Fibroblast of skin of abdomen (primary cell): Measurements from ENCODE around the gene GDF15. TPM values are rescaled to one million over a fixed set of nuclear protein-coding genes. Genes with fewer than 3 reads are reported as not detected.
"Not testable (repeated sequence)": the region's sequence is repeated elsewhere in the genome, so short reads cannot be mapped to it uniquely, and the experiment has no call there.

Experiments used
- DNase-seq: peaks from one replicate; pipeline ENCODE4 v3.0.0-alpha.2; 2013
- polyA plus RNA-seq, 2 experiments: library from polyadenylated mRNA; unstranded; fragments of 120-200 nt; gene quantifications; one replicate each; pipeline ENCODE4 v1.2.1, GENCODE V29; 2013; ENCODE audit not compliant: insufficient read length in 2 of 2

The GDF15 gene
- polyA plus RNA-seq (2013, experiment 1 of 2; ENCODE audit: insufficient read length): 18.6 TPM
- polyA plus RNA-seq (2013, experiment 2 of 2; ENCODE audit: insufficient read length): 20.7 TPM

- DNase-seq: peak; percentile 75
Measured at GRCh38 chr19:18385675-18386542, at the start of gene GDF15. TSS of gene GDF15 (plus strand) at chr19:18386158. CDS start at chr19:18386190, 32 bp downstream.

DNA sequence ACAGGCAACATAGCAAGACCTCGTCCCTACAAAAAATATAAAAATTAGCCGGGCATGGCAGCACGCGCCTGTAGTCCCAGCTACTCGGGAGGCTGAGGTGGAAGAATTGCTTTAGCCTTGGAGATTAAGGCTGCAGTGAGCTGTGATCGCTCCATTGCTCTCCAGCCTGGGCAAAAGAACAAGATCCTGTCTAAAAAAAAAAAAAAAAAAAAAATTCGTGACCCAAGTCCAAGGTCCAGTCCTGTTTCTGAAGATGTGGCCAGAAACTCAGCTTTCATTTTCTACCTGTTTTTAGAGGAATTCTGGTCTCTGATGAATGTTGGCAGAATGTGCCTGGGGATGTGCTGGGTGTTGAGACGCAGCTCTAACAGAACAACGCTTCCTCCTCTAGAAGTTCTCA lies 47.4 kb upstream of the GDF15 start:
- DNase-seq: no peak

DNA sequence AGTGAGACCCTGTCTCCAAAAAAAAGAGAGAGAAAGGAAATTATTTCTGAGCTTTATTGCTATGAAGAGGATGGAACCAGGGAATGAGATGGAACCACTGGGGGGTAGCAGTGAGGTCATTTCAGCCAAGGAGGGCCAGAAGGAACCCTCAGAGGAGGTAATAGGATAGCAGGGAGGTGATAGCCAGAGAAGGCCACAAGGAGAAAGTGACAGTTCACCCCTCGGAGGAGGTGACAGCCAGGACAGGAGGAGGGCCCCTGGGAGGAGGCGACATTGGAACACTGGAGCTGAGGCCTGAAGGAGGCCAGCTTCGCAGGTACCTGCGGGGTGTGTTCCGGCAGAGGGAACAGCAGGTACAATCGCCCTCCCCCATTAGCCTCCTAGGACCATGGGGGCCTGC lies 46.2 kb upstream of the GDF15 start:
- peak; percentile 18 for DNase-seq

GRCh38 chr19:18340190-18340989 lies 45.6 kb upstream of the GDF15 start, which contains the start of gene PGPEP1:
TSS of gene PGPEP1 (plus strand) at chr19:18340598. CDS start at chr19:18340682, 84 bp downstream.
- peak; percentile 61 for DNase-seq

- DNase-seq: peak; percentile 17
Measured at GRCh38 chr19:18340990-18341868, 44.7 kb upstream of the GDF15 start.

DNA sequence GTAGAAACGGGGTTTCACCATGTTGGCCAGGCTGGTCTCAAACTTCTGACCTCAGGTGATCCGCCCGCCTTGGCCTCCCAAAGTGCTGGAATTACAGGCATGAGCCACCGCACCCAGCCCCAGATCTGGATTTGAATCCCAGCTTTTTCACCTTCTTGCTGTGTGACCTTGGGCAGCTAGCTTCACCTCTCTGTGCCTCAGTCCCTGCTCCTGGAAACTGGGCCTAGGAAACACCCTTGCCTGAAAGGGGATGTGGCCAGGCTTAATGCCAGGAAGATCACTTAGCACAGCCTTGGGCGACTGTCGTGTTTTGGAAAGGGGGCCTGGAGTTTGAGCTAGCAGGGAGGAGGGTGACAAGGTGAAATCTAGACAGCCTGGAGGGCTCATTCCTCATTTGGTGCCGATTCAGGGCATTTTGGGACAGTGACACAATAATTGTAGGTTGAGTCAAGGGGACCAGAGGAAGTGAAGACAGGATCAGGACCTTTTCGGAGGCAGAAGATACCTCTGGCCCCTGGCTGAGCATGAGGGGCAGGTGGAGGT lies 43.8 kb upstream of the GDF15 start:
- DNase-seq: no peak

- no peak for DNase-seq
Measured at GRCh38 chr19:18344582-18344950, 41.4 kb upstream of the GDF15 start.

- no peak for DNase-seq
Measured at GRCh38 chr19:18345296-18345695, 40.7 kb upstream of the GDF15 start.

DNA sequence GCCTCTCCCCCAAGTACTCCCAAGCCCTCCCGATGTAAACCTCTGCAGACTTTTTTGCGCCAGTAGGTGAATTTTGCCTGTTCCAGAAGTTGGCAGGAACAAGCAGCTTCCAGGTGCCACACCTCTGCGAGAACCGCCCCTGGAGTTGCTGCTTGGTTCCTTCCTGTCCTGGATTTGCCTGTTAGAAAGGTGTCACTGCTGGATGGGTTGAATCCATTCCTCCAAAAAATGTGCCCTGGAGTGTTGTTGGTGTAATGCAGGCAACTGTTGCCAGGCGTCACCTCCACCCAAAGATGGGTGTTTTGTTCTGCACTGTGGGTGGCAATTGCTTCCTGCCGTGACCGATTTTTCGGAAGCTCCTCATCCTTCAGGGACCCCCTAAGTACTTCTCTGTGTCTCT lies 39.9 kb upstream of the GDF15 start:
- DNase-seq: no peak

DNA sequence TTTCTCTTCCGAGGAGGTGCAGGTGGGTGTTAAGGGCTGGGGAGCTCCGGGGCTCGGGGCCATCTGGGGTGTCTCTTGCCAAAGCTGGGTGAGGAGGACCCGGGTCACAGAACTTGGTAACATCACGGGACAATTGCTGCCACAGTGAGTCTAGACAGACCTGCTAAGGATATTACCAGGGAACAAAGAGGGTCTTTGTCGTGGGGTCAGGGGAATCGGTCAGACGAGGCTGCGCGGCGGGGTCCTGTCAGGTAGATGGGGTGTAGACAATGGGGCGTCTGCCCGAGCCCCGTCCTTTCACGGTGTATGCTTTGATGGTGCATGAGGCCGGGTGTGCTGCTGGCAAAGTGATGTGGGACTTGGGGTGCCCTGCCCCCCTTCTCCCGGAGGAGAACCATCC lies 37.8 kb upstream of the GDF15 start:
- no peak for DNase-seq

GRCh38 chr19:18348818-18349339 lies 37.1 kb upstream of the GDF15 start:
- not testable (repeated sequence) for DNase-seq

DNA sequence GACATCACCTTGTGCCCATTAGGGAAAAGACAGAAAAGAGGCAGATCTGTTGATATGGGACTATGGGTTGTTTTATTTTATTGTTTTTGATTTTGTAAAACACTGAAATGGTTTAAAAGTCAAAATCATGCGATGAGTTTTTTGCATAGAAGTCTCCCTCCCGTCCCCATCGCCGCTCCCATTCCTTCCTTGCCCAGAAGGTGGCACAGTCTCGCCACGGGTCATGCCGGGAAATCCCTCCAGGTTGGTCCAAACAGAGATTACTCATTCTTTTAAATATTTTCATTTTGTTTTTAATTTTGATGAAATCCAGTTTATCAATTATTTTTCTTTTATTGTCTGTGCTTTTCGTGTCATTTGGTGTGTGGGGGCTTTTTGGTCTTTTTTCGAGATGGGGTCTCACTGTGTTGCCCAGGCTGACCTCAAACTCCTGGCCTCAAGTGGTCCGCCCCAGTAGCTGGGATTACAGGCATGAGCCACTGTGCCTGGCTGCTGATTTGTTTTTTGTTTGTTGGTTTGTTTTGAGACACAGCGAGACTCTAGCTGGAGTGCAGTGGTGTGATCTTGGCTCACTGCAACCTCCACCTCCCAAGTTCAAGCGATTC lies 36.3 kb upstream of the GDF15 start:
- DNase-seq: peak; percentile 54

GRCh38 chr19:18350490-18350889 lies 35.5 kb upstream of the GDF15 start:
- DNase-seq: no peak

- DNase-seq: no peak
Measured at GRCh38 chr19:18351544-18351943, 34.4 kb upstream of the GDF15 start.

DNA sequence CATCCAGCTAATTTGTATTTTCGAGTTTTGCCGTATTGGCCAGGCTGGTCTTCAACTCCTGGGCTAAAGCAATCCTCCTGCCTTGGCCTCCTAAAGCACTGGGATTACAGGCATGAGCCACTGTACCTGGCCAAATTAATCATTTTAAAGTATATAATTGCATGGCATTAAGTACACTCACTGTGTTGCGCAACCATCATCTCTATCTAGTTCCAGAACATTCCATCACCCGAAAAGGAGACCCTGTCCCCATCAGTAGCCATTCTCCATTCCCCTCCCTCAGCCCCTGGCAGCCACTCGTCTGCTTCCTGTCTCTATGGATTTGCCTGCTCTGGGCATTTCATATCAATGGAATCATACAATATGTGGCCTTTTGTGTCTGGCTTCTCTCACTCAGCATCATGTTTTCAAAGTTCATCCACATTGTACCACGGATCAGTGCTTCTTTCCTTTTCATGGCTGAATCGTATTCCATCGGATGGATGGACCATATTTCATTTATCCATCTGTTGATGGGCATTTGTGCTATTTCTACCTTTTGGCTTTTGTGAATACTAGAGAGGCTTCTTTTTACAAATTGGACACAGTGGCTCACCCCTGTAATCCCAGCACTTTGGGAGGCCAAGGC lies 32.5 kb upstream of the GDF15 start:
- no peak for DNase-seq

DNA sequence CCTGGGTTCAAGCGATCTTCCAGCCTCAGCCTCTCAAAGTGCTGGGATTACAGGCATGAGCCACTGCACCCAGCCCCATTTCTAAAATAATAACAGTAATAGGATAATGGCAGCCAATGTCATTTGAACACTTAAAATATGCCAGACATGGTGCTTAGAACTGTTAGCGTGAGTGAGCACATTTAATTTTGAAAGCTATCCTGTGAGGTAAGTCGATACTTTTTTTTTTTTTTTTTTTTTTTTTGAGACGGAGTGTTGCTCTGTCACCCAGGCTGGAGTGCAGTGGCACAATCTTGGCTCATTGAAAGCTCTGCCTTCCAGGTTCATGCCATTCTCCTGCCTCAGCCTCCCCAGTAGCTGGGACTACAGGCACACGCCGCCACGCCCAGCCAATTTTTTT lies 31.2 kb upstream of the GDF15 start:
- DNase-seq: not testable (repeated sequence)

DNA sequence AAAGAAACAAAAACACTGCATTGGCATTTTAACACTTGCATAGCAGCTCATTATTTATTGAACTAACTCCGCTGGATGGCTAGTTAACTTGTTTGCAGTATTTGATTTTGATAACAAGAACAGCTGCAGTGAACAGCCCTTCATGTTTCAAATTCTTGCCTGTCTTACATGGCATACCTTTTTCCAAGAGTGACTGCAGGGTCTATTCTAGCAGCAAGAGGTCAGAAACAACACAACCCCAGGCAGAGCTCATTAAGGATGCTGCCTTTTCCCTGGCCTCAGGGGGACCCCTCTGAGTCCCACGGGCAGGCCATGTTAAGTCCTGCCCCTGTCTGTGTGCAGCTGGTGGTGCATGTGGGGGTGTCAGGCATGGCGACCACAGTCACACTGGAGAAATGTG lies 28.9 kb upstream of the GDF15 start:
- no peak for DNase-seq

DNA sequence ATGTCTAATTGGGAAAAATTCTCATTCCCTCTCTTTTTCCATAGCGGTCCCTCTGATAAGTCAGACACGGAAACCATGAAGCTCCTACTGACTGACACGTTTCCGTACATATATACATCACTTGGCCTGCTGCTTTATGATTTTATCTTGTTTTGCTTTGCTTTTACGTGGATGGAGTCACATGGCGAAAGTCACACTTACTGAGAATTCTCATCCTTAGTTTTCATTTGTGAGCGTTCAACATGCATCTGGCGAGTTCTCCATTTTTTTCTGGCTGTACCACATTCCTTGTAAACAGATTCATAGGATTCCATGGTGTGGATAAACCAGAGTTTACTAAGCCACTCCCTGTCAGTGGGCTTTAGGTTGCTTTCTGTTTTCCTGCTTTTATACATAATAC lies 24.3 kb upstream of the GDF15 start:
- no peak for DNase-seq

- DNase-seq: no peak
Measured at GRCh38 chr19:18362934-18363542, 22.9 kb upstream of the GDF15 start.

DNA sequence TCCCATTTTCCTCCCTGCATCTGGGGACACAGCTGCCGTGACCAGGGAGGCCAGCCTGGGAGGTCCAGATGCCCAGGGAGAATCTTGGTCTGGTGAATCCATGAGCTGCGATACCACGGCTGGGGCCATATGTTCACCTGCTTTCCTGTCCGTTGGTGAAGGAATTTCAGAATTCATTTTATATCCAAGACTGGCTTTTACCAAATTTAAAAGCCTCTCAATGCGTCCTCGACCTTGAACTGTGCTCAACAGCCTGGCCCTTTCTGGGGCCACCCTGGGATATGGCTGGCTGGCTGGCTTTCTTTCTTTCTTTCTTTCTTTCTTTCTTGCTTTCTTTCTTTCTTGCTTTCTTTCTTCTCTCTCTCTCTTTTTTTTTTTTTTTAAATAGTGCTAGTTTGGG lies 22.2 kb upstream of the GDF15 start:
- no peak for DNase-seq
